Nephron progenitor cell (in vitro differentiated cells): ENCODE measurements around the gene ANXA1.

Experiments
- DNase-seq: peaks from one replicate; pipeline ENCODE4 v3.0.0; 2021
- H3K27ac Mint-ChIP-seq: 2 replicates; pipeline ENCODE4 v1.8.0; 2021; ENCODE audit warnings: mild to moderate bottlenecking, moderate library complexity, mixed read lengths
- H3K27me3 Mint-ChIP-seq: 2 replicates; pipeline ENCODE4 v1.8.0; 2021; ENCODE audit warnings: mild to moderate bottlenecking, low read depth, mixed read lengths; ENCODE audit not compliant: poor library complexity
- H3K36me3 Mint-ChIP-seq: 2 replicates; pipeline ENCODE4 v1.8.0; 2021; ENCODE audit warnings: low read depth, mixed read lengths
- H3K4me1 Mint-ChIP-seq: 2 replicates; pipeline ENCODE4 v1.8.0; 2021; ENCODE audit warnings: mixed read lengths
- H3K4me3 Mint-ChIP-seq: 2 replicates; pipeline ENCODE4 v1.8.0; 2021; ENCODE audit warnings: mild to moderate bottlenecking, moderate library complexity, mixed read lengths
- H3K9me3 Mint-ChIP-seq: 2 replicates; pipeline ENCODE4 v1.8.0; 2021; ENCODE audit warnings: mild to moderate bottlenecking, moderate library complexity, mixed read lengths
- TF ChIP-seq, protein P1 (sequence below): fragments of 200-600 bp; sonication (generic); IDR thresholded peaks from 2 replicates; pipeline ENCODE4 v1.5.0; 2021; ENCODE audit warnings: antibody characterized with exemption

Gene ANXA1

DNA sequence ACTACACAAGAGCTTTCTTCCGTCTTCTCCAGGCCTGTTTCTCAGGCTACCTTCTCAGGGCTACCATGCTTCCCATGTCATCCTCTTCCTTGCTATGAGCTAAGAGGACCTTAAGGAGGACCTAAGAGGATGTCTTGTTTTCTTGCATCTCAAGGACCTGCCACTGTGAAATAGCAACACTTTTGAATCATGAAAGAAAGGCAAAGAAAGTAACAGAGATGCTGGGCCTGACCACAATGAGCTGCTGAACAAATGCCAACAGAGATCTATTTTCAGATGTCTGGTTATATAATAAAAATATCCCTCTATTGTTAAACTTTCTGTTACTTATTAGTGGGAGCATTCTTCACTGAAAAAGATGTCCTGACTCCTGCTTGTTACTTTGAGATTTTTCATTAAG, 36.7 kb upstream of the ANXA1 start:
- no peaks in the 10 kb centered on the region for H3K36me3 Mint-ChIP-seq
- no peak for DNase-seq
- no peak overlapping the region for H3K27ac Mint-ChIP-seq
- no peaks in the 10 kb centered on the region for H3K27me3 Mint-ChIP-seq
- no peak overlapping the region for H3K4me3 Mint-ChIP-seq
- no peaks in the 10 kb centered on the region for H3K9me3 Mint-ChIP-seq
- H3K4me1 Mint-ChIP-seq = no peaks in the 10 kb centered on the region
- TF ChIP-seq, protein P1, sequence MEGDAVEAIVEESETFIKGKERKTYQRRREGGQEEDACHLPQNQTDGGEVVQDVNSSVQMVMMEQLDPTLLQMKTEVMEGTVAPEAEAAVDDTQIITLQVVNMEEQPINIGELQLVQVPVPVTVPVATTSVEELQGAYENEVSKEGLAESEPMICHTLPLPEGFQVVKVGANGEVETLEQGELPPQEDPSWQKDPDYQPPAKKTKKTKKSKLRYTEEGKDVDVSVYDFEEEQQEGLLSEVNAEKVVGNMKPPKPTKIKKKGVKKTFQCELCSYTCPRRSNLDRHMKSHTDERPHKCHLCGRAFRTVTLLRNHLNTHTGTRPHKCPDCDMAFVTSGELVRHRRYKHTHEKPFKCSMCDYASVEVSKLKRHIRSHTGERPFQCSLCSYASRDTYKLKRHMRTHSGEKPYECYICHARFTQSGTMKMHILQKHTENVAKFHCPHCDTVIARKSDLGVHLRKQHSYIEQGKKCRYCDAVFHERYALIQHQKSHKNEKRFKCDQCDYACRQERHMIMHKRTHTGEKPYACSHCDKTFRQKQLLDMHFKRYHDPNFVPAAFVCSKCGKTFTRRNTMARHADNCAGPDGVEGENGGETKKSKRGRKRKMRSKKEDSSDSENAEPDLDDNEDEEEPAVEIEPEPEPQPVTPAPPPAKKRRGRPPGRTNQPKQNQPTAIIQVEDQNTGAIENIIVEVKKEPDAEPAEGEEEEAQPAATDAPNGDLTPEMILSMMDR = no peak

DNA sequence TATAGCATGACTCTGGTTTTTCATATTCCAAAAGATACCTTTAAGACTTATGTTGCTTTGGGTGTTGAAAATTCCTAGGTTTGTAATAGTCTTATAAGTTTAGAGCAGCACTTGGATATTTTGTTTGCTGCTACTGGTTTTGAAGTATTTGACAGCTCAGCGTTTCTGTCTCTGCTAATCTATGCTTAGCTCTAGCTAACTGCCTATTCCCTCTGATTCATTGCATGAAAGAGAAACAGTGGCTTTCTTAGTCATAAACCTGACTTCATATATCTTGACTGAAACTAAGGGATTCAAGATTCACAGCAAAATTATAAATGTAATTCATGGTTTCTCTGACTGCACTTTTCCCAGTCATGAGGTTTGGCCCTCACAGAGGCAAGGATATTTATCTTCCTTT, 35.6 kb upstream of the ANXA1 start:
- H3K4me1 Mint-ChIP-seq = no peaks in the 10 kb centered on the region
- no peaks in the 10 kb centered on the region for H3K27me3 Mint-ChIP-seq
- no peaks in the 10 kb centered on the region for H3K9me3 Mint-ChIP-seq
- TF ChIP-seq, protein P1 = no peak
- H3K27ac Mint-ChIP-seq = no peak overlapping the region
- no peak overlapping the region for H3K4me3 Mint-ChIP-seq
- H3K36me3 Mint-ChIP-seq = no peaks in the 10 kb centered on the region
- no peak for DNase-seq

DNA sequence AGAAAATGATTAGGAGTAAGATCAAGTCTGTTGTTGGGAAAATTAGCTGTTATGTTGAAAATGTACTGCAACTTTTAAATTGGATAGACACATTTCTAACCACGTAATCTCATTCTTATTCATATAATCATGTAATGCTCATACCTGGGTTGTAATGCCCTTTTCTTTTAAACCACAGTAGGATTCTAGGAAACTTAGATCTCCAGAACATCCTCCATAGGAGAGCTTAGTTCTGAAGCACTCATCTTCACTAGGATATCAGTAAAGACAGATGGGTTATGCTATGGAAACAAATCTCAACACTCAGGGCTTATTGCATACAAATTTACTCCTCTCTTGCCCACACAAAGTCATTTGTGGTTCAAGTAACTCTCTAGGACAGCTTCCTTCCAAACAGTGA, 34.8 kb upstream of the ANXA1 start:
- no peak overlapping the region for H3K27ac Mint-ChIP-seq
- H3K4me3 Mint-ChIP-seq = no peak overlapping the region
- TF ChIP-seq, protein P1 = no peak
- H3K36me3 Mint-ChIP-seq = no peaks in the 10 kb centered on the region
- no peaks in the 10 kb centered on the region for H3K27me3 Mint-ChIP-seq
- H3K9me3 Mint-ChIP-seq = no peaks in the 10 kb centered on the region
- no peaks in the 10 kb centered on the region for H3K4me1 Mint-ChIP-seq
- DNase-seq = no peak

DNA sequence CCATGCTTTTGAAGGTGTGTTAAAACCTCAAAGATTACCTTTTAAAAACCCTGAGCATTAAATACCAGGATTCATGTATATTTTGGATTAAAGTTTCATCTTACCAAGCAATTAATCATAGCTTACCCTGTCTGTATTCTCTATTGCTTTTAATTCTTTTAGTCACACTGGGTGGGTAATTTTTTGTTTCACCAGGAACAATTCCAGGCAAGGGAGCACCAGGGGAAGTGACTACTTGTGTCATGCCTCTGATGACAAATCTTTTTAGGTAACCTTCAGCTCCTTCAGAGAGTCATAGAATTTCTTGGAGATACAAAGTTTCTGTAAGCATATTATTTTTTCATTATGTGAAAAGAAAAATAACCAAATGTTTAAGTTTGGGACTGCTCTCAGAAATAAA, 33.4 kb upstream of the ANXA1 start:
- Mint-ChIP-seq H3K27ac (no peak overlapping the region), H3K9me3 (no peaks in the 10 kb centered on the region), H3K27me3 (no peaks in the 10 kb centered on the region), H3K36me3 (no peaks in the 10 kb centered on the region), H3K4me3 (no peak overlapping the region), H3K4me1 (no peaks in the 10 kb centered on the region)
- no peak for DNase-seq
- TF ChIP-seq, protein P1 = no peak

DNA sequence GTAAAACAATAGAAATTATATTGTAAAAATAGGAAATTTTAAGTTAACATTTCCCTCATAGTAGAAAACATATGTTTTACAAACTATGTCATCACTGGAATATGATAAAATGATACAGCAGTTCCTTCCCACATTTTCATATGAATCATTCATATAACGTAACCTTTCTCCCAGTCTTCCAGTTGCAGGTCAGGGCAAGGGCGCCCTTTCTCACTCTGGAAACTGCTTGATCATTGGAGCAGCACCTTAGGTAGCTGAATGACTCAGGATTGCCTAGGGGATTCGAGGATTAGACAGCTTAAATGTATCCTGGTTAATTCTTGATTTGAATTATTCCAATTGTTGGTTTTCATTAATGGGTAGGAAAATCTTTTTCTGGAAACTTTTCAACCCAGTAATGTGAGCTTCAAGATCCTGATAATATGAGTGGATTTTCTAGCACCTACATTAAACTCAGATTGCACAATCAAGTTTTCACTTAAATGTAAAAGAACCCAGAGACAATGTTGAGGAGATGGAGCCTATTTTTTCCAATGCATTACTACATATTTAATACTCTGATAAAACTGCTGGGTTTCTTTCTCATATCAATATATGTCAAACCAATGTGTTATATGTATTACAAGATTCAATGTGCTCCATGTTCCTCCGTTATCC, 32.6 kb upstream of the ANXA1 start:
- H3K9me3 Mint-ChIP-seq = no peaks in the 10 kb centered on the region
- DNase-seq = no peak
- H3K27me3 Mint-ChIP-seq = no peaks in the 10 kb centered on the region
- H3K4me1 Mint-ChIP-seq = no peaks in the 10 kb centered on the region
- no peaks in the 10 kb centered on the region for H3K36me3 Mint-ChIP-seq
- TF ChIP-seq, protein P1 = no peak
- H3K27ac Mint-ChIP-seq = no peak overlapping the region
- no peak overlapping the region for H3K4me3 Mint-ChIP-seq

DNA sequence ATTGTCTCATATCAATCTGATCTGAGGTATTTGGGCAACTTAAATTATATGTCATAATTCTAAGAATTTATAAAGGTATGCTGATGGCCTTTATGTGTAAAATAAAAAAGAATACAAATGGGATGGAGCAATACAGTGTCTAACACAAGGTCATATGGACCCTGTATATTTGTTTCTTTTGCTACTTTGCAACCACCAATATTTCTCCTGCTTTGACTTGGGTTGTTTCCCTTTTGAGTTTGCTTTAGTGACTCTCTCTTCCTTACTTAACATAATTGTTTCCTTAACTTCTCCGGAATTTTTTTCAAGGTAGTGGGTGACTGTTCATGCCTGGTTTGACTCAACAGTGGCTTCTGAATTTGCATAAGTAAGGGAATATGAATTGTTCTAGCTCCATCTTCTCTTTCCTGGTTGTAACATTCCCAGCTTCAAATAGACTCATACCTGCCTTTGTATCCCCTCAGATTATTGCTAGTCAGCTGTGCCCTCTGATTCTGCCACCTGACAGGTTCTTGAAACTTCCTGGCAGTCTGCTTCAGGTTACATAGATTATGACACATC, 30.2 kb upstream of the ANXA1 start:
- Mint-ChIP-seq H3K36me3 (no peaks in the 10 kb centered on the region), H3K9me3 (no peaks in the 10 kb centered on the region), H3K27me3 (no peaks in the 10 kb centered on the region), H3K4me3 (no peak overlapping the region), H3K4me1 (no peaks in the 10 kb centered on the region), H3K27ac (no peak overlapping the region)
- no peak for DNase-seq
- TF ChIP-seq, protein P1 = no peak
